Fibroblast of lung (primary cell): ENCODE measurements around the gene GRHPR. TPM values are rescaled to one million over a fixed set of nuclear protein-coding genes. Genes with fewer than 3 reads are reported as not detected.
A peak's percentile ranks its signal among the peaks of the same experiment; 100 is the strongest.
"Not testable (repeated sequence)": the region's sequence is repeated elsewhere in the genome, so short reads cannot be mapped to it uniquely, and the experiment has no call there.

ENCODE experiments used
- DNase-seq, 2 donors: peaks; one replicate each; pipeline versions ENCODE4 v3.0.0 to v3.0.0-alpha.2; 2010; ENCODE audit warnings: low read depth in 2 of 2
- H2AFZ ChIP-seq: 2 replicates; pipeline ENCODE4 v1.5.1; 2012; ENCODE audit warnings: low read length, control low read depth, inconsistent platforms
- H3K27ac ChIP-seq: 2 replicates; pipeline ENCODE4 v1.5.1; 2011; ENCODE audit warnings: low read length, control low read depth; ENCODE audit not compliant: insufficient read depth
- H3K27me3 ChIP-seq: 2 replicates; pipeline ENCODE4 v1.5.1; 2011; ENCODE audit warnings: mild to moderate bottlenecking, low read length; ENCODE audit not compliant: control insufficient read depth, insufficient read depth
- H3K36me3 ChIP-seq: 2 replicates; pipeline ENCODE4 v1.5.1; 2011; ENCODE audit warnings: low read length; ENCODE audit not compliant: control insufficient read depth, insufficient read depth
- H3K4me1 ChIP-seq: 2 replicates; pipeline ENCODE4 v1.5.1; 2011; ENCODE audit warnings: low read length; ENCODE audit not compliant: control insufficient read depth, insufficient read depth; ENCODE audit errors: extremely low read depth
- H3K4me2 ChIP-seq: 2 replicates; pipeline ENCODE4 v1.5.1; 2011; ENCODE audit warnings: low read length, control low read depth; ENCODE audit not compliant: insufficient read depth; ENCODE audit errors: extremely low read depth
- H3K4me3 ChIP-seq, 4 experiments: fragments of 200-600 bp in 1 of 4; sonication (generic) in 1 of 4; replicated peaks in 1 of 4; 2 replicates each; pipeline ENCODE4 v1.5.1; 2011 to 2016; ENCODE audit warnings: low read length in 4 of 4, low read depth in 3 of 4, mild to moderate bottlenecking in 3 of 4, control low read depth in 2 of 4, inconsistent platforms in 1 of 4, mixed read lengths in 1 of 4; ENCODE audit not compliant: insufficient read depth in 1 of 4; ENCODE audit errors: control extremely low read depth in 1 of 4
- H3K79me2 ChIP-seq: 2 replicates; pipeline ENCODE4 v1.5.1; 2012; ENCODE audit warnings: mild to moderate bottlenecking, low read length, inconsistent platforms; ENCODE audit not compliant: control insufficient read depth, insufficient read depth
- H3K9ac ChIP-seq: 2 replicates; pipeline ENCODE4 v1.5.1; 2011; ENCODE audit warnings: mild to moderate bottlenecking, low read length, control low read depth; ENCODE audit not compliant: insufficient read depth
- H3K9me3 ChIP-seq: 2 replicates; pipeline ENCODE4 v1.5.1; 2012; ENCODE audit warnings: low read depth, low read length; ENCODE audit not compliant: control insufficient read depth, insufficient read depth
- H4K20me1 ChIP-seq: 2 replicates; pipeline ENCODE4 v1.5.1; 2011; ENCODE audit warnings: low read length; ENCODE audit not compliant: control insufficient read depth, insufficient read depth; ENCODE audit errors: extremely low read depth
- CTCF ChIP-seq, 2 donors: IDR thresholded peaks in 1 of 2; conservative IDR thresholded peaks in 1 of 2; 1 replicate in 1 of 2; 2 replicates in 1 of 2; pipeline ENCODE4 v1.5.1; 2011 to 2012; ENCODE audit warnings: low read length in 2 of 2, control low read depth in 1 of 2, inconsistent platforms in 1 of 2, low read depth in 1 of 2, mild to moderate bottlenecking in 1 of 2
- EZH2 ChIP-seq: IDR thresholded peaks from 2 replicates; pipeline ENCODE4 v1.5.1; 2012; ENCODE audit warnings: low read length, control low read depth, mild to moderate bottlenecking; ENCODE audit errors: missing control alignments
- polyA plus RNA-seq, 2 donors: library from polyadenylated mRNA; depleted of rRNA in 1 of 2; stranded (reverse) in 1 of 2; unstranded in 1 of 2; fragments of >200 nt; gene quantifications; 2 replicates each; pipeline ENCODE4 v1.2.1, GENCODE V29; 2011 to 2012; ENCODE audit warnings: missing spikeins in 1 of 2
- total RNA-seq: library from RNA; depleted of rRNA; stranded (reverse); fragments of >200 nt; gene quantifications from 2 replicates; pipeline ENCODE4 v1.2.1, GENCODE V29; 2014

The GRHPR gene
- total and polyA plus RNA-seq, 2 donors (not counting 1 experiment from before 2014, with no cell fraction given): 107 to 108 TPM

GRCh38 chr9:37476930-37477329, 54.4 kb downstream of the GRHPR start:
- Histone ChIP-seq H3K4me2 (no peak overlapping the region), H3K36me3 (no peaks in the 10 kb centered on the region), H3K9me3 (no peaks in the 10 kb centered on the region), H3K9ac (no peak overlapping the region), H3K79me2 (no peaks in the 10 kb centered on the region), H2AFZ (no peak overlapping the region), H3K4me1 (no peaks in the 10 kb centered on the region), H3K27ac (no peak overlapping the region), H3K27me3 (no peaks in the 10 kb centered on the region), H3K4me3 (no peak overlapping the region), H4K20me1 (no peaks in the 10 kb centered on the region)
- DNase-seq: no peak
- TF ChIP-seq EZH2: no peak
- TF ChIP-seq CTCF (conservative IDR thresholded peaks at IDR 0.05 in 1 of 2, IDR thresholded peaks at IDR 0.05 in 1 of 2; ENCODE audit: low read depth in 1 of 2, low read length in 2 of 2): no peak

- H3K27me3 ChIP-seq, H2AFZ ChIP-seq, H3K36me3 ChIP-seq, H4K20me1 ChIP-seq, H3K4me1 ChIP-seq, H3K9me3 ChIP-seq, H3K27ac ChIP-seq, H3K4me3 ChIP-seq, H3K4me2 ChIP-seq, H3K9ac ChIP-seq, H3K79me2 ChIP-seq: not testable (repeated sequence)
- peak in 1 of 2 donors; percentile 54 for DNase-seq
These were observed 54.9 kb downstream of the GRHPR start for GRCh38 chr9:37477443-37477842.

- H4K20me1 ChIP-seq, H3K27ac ChIP-seq, DNase-seq, H3K4me2 ChIP-seq, H3K27me3 ChIP-seq, H3K4me3 ChIP-seq, H3K9ac ChIP-seq, H3K4me1 ChIP-seq, H3K79me2 ChIP-seq, H3K9me3 ChIP-seq, H3K36me3 ChIP-seq, H2AFZ ChIP-seq: not testable (repeated sequence)
These were observed 55.6 kb downstream of the GRHPR start for GRCh38 chr9:37477987-37478619.

GRCh38 chr9:37480759-37481158, 58.3 kb downstream of the GRHPR start:
- no peak for TF ChIP-seq CTCF (conservative IDR thresholded peaks at IDR 0.05 in 1 of 2, IDR thresholded peaks at IDR 0.05 in 1 of 2; ENCODE audit: low read depth in 1 of 2, low read length in 2 of 2)
- no peak for TF ChIP-seq EZH2
- Histone ChIP-seq H3K9me3 (no peaks in the 10 kb centered on the region), H3K27ac (no peak overlapping the region), H3K36me3 (no peaks in the 10 kb centered on the region), H3K4me3 (no peak overlapping the region), H3K9ac (no peak overlapping the region), H3K4me1 (no peaks in the 10 kb centered on the region), H4K20me1 (no peaks in the 10 kb centered on the region), H3K4me2 (no peak overlapping the region), H3K79me2 (no peaks in the 10 kb centered on the region), H3K27me3 (no peaks in the 10 kb centered on the region), H2AFZ (no peak overlapping the region)
- DNase-seq: no peak
